GDM1 (cell line): ENCODE results near the gene USP17L24.
"Not testable (repeated sequence)": the region's sequence is repeated elsewhere in the genome, so short reads cannot be mapped to it uniquely, and the experiment has no call there.

Source experiments
- DNase-seq: peaks from one replicate; lab custom pipeline; 2025; lab: John Stamatoyannopoulos, UW

USP17L24 gene, protein sequence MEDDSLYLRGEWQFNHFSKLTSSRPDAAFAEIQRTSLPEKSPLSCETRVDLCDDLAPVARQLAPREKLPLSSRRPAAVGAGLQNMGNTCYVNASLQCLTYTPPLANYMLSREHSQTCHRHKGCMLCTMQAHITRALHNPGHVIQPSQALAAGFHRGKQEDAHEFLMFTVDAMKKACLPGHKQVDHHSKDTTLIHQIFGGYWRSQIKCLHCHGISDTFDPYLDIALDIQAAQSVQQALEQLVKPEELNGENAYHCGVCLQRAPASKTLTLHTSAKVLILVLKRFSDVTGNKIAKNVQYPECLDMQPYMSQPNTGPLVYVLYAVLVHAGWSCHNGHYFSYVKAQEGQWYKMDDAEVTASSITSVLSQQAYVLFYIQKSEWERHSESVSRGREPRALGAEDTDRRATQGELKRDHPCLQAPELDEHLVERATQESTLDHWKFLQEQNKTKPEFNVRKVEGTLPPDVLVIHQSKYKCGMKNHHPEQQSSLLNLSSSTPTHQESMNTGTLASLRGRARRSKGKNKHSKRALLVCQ

DNA sequence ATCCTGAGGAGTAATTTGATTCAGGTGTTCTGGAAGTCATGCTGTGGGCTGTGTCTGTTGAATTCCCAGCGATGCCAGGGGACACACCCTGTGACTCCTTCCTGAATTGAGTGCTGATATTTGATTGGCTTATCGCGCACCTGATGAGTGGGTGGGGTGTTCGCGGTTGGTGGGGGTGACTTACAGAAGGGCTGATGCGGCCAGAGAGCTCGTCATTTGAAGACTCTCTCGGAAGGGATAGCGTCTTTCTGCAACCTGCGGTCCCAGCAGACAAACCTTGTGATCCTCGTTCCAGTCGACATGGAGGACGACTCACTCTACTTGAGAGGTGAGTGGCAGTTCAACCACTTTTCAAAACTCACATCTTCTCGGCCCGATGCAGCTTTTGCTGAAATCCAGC is at the start of gene USP17L24:
TSS of gene USP17L24 (plus strand) at position 301 of the 400 bp plus-strand sequence. CDS start at position 301, 0 bp downstream.
- DNase-seq = not testable (repeated sequence)

DNA sequence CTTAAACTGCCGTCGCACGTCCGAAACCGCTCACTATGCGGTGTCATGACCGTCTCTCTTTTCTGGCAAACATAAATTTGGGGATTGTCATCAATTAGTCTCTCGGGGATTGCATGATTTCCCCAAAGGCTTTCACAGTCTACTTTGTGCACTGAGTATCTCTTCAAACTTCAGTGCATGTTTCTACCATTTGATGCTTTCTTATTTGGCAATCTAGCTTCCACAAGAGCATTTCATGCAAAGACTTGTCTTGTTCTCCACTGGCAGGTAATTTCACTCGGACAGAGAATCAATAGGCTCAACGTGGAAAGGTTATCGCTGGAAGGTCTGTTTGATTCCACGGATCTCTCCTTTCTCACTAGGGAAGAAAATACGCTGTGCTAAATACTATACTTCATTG is 774 bp upstream of the USP17L24 start:
- DNase-seq = not testable (repeated sequence)

DNA sequence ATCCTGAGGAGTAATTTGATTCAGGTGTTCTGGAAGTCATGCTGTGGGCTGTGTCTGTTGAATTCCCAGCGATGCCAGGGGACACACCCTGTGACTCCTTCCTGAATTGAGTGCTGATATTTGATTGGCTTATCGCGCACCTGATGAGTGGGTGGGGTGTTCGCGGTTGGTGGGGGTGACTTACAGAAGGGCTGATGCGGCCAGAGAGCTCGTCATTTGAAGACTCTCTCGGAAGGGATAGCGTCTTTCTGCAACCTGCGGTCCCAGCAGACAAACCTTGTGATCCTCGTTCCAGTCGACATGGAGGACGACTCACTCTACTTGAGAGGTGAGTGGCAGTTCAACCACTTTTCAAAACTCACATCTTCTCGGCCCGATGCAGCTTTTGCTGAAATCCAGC is 4.6 kb downstream of the USP17L24 start, which contains the start of gene USP17L25:
TSS of gene USP17L25 (plus strand) at position 301 of the 400 bp plus-strand sequence. CDS start at position 301, 0 bp downstream.
- not testable (repeated sequence) for DNase-seq

DNA sequence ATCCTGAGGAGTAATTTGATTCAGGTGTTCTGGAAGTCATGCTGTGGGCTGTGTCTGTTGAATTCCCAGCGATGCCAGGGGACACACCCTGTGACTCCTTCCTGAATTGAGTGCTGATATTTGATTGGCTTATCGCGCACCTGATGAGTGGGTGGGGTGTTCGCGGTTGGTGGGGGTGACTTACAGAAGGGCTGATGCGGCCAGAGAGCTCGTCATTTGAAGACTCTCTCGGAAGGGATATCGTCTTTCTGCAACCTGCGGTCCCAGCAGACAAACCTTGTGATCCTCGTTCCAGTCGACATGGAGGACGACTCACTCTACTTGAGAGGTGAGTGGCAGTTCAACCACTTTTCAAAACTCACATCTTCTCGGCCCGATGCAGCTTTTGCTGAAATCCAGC is 9.4 kb downstream of the USP17L24 start, which contains the start of gene USP17L26:
TSS of gene USP17L26 (plus strand) at position 301 of the 400 bp plus-strand sequence. CDS start at position 301, 0 bp downstream.
- not testable (repeated sequence) for DNase-seq

DNA sequence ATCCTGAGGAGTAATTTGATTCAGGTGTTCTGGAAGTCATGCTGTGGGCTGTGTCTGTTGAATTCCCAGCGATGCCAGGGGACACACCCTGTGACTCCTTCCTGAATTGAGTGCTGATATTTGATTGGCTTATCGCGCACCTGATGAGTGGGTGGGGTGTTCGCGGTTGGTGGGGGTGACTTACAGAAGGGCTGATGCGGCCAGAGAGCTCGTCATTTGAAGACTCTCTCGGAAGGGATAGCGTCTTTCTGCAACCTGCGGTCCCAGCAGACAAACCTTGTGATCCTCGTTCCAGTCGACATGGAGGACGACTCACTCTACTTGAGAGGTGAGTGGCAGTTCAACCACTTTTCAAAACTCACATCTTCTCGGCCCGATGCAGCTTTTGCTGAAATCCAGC is 14.1 kb downstream of the USP17L24 start, which contains the start of gene USP17L5:
TSS of gene USP17L5 (plus strand) at position 301 of the 400 bp plus-strand sequence. CDS start at position 301, 0 bp downstream.
- not testable (repeated sequence) for DNase-seq

DNA sequence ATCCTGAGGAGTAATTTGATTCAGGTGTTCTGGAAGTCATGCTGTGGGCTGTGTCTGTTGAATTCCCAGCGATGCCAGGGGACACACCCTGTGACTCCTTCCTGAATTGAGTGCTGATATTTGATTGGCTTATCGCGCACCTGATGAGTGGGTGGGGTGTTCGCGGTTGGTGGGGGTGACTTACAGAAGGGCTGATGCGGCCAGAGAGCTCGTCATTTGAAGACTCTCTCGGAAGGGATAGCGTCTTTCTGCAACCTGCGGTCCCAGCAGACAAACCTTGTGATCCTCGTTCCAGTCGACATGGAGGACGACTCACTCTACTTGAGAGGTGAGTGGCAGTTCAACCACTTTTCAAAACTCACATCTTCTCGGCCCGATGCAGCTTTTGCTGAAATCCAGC is 18.9 kb downstream of the USP17L24 start, which contains the start of gene USP17L27:
TSS of gene USP17L27 (plus strand) at position 301 of the 400 bp plus-strand sequence. CDS start at position 301, 0 bp downstream.
- DNase-seq = not testable (repeated sequence)

DNA sequence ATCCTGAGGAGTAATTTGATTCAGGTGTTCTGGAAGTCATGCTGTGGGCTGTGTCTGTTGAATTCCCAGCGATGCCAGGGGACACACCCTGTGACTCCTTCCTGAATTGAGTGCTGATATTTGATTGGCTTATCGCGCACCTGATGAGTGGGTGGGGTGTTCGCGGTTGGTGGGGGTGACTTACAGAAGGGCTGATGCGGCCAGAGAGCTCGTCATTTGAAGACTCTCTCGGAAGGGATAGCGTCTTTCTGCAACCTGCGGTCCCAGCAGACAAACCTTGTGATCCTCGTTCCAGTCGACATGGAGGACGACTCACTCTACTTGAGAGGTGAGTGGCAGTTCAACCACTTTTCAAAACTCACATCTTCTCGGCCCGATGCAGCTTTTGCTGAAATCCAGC is 23.6 kb downstream of the USP17L24 start, which contains the start of gene USP17L28:
TSS of gene USP17L28 (plus strand) at position 301 of the 400 bp plus-strand sequence. CDS start at position 301, 0 bp downstream.
- not testable (repeated sequence) for DNase-seq

DNA sequence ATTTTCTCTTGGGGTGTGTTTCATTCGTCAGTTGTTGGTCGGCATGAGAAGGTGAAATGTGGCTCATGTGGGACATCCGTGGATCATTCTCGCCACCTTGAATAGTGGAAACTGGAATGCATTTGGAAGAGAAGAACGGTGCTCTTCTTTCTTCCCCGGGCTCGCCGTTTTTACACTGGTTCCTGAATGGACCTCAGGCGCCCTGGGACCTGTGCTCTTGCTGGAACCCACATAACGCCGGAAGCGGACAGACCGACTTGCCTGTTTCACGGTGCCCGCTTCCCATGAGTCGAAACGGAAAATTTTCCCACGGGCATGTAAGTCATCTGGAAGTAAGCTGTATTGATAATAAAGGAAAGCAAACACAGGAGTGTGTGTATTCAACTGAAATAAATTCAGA is 25.9 kb downstream of the USP17L24 start:
- DNase-seq = not testable (repeated sequence)

DNA sequence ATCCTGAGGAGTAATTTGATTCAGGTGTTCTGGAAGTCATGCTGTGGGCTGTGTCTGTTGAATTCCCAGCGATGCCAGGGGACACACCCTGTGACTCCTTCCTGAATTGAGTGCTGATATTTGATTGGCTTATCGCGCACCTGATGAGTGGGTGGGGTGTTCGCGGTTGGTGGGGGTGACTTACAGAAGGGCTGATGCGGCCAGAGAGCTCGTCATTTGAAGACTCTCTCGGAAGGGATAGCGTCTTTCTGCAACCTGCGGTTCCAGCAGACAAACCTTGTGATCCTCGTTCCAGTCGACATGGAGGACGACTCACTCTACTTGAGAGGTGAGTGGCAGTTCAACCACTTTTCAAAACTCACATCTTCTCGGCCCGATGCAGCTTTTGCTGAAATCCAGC is 28.4 kb downstream of the USP17L24 start, which contains the start of gene USP17L29:
TSS of gene USP17L29 (plus strand) at position 301 of the 400 bp plus-strand sequence. CDS start at position 301, 0 bp downstream.
- DNase-seq = not testable (repeated sequence)

DNA sequence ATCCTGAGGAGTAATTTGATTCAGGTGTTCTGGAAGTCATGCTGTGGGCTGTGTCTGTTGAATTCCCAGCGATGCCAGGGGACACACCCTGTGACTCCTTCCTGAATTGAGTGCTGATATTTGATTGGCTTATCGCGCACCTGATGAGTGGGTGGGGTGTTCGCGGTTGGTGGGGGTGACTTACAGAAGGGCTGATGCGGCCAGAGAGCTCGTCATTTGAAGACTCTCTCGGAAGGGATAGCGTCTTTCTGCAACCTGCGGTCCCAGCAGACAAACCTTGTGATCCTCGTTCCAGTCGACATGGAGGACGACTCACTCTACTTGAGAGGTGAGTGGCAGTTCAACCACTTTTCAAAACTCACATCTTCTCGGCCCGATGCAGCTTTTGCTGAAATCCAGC is 37.9 kb downstream of the USP17L24 start, which contains the start of gene USP17L30:
TSS of gene USP17L30 (plus strand) at position 301 of the 400 bp plus-strand sequence. CDS start at position 301, 0 bp downstream.
- DNase-seq = not testable (repeated sequence)
